Esophagus squamous epithelium (tissue), 4 donors: ENCODE results near the gene WNT4.

Experiments used
- POLR2A ChIP-seq, 4 donors: fragments of 450-650 bp; IDR thresholded peaks; one replicate each; pipeline ENCODE4 v1.6.1; 2017; ENCODE audit warnings: antibody characterized with exemption in 4 of 4, mild to moderate bottlenecking in 4 of 4, moderate library complexity in 3 of 4
- TF ChIP-seq, protein P1 (sequence below), 6 experiments: fragments of 450-650 bp in 4 of 6; fragments of 200-600 bp in 2 of 6; sonication (generic) in 2 of 6; IDR thresholded peaks; one replicate each; pipeline ENCODE4 v1.5.1; 2016 to 2019; ENCODE audit warnings: antibody characterized with exemption in 6 of 6, mild to moderate bottlenecking in 4 of 6, moderate library complexity in 4 of 6

DNA sequence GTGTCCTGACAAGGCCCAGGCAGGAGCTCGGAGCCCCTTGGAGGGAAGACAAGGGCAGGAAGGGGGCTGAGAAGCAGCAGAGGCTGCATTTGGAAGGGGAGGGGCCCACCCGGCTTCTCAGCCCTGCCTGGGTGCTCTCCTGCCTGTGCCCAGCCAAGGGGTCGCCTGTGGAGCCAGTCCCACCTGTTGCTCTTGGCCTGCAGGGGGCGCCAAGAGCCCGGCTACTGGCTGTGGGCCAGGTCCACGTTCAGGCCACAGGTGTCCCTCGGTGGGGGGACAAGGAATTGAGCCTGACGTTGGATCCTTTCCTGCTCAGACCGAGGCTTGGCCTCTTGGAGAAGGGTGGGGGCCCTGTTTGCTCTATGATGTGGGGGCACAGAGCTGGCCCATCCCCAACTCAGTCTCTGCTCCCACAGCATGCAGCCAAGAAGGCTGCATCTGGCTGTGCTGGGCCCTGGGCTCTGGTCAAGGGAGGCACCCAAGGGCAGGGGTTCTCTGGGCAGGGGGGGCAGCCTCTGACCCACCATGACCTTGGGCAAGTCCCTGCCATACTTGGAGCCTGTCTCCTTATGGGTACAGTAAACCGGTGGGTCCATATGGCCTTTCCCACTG is 10.9 kb downstream of the WNT4 start:
- TF ChIP-seq, protein P1, sequence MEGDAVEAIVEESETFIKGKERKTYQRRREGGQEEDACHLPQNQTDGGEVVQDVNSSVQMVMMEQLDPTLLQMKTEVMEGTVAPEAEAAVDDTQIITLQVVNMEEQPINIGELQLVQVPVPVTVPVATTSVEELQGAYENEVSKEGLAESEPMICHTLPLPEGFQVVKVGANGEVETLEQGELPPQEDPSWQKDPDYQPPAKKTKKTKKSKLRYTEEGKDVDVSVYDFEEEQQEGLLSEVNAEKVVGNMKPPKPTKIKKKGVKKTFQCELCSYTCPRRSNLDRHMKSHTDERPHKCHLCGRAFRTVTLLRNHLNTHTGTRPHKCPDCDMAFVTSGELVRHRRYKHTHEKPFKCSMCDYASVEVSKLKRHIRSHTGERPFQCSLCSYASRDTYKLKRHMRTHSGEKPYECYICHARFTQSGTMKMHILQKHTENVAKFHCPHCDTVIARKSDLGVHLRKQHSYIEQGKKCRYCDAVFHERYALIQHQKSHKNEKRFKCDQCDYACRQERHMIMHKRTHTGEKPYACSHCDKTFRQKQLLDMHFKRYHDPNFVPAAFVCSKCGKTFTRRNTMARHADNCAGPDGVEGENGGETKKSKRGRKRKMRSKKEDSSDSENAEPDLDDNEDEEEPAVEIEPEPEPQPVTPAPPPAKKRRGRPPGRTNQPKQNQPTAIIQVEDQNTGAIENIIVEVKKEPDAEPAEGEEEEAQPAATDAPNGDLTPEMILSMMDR (IDR thresholded peaks at IDR 0.05) = peak; percentile 52 to 85 (median 69)
- TF ChIP-seq POLR2A (IDR thresholded peaks at IDR 0.05) = no peak
